SK-N-MC (cell line): ENCODE measurements around the gene GID4.

Source experiments
- EZH2 ChIP-seq: fragments of 200-600 bp; sonication (generic); IDR thresholded peaks from one replicate; pipeline ENCODE4 v1.6.1; 2017; ENCODE audit warnings: antibody characterized with exemption
- FOXP2 ChIP-seq: optimal IDR thresholded peaks from 2 replicates; pipeline ENCODE3; 2011; ENCODE audit warnings: mild to moderate bottlenecking, moderate library complexity; ENCODE audit not compliant: insufficient read depth; ENCODE audit errors: extremely low read length, control extremely low read depth
- POLR2AphosphoS5 ChIP-seq: IDR thresholded peaks from 2 replicates; pipeline ENCODE4 v1.6.1; 2012; ENCODE audit warnings: mild to moderate bottlenecking, low read depth, low read length, borderline replicate concordance

DNA sequence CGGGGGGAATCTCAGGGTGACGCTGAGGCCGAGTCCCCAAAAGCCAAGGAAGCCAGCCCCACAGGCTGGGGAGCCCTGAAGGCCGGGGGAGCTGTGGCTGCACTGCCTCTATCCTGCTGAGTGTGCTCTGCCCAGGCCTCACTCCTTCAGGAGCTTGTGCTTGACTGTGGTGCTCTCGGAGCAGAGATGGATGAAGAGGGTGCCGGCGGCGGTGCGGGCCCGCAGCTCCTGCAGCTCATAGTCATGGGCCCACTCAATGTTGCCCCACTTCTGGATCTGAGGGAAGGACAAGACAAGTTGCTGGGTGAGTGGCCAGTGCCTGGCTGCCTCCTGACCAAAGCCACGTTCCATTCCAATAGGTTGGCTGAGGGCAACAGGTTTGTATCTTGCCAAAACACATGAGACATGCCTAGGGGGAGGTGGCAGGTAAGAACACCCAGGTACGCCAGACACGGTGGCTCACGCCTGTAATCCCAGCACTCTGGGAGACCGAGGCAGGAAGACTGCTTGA is 20.7 kb upstream of the GID4 start:
- TF ChIP-seq POLR2AphosphoS5 (no peak), EZH2 (no peak), FOXP2 (no peak)
